NCI-H2227 (cell line): Measurements from ENCODE around the gene SMARCC1.

Source experiments
- DNase-seq: peaks from one replicate; lab custom pipeline; 2025; ENCODE audit not compliant: unreplicated experiment; lab: John Stamatoyannopoulos, UW

The SMARCC1 gene

DNA sequence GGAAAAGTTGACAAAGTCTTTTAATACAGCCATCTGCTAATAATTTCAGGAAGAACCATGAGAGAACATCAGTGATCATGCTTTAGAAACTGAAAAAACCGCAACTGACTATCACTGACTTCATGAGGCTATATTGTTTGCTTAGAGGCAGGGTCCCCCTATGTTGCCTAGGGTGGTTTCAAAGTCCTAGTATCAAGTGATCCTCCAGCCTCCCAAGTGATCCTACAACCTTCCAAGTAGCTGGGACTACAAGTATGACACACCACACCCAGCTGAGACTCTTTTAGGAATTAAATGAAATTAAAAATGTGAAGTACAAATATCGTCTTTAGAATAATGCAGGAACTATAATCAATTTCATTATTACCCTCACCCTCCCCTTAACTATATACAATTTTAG, 144.8 kb downstream of the SMARCC1 start:
- DNase-seq, result no peak

DNA sequence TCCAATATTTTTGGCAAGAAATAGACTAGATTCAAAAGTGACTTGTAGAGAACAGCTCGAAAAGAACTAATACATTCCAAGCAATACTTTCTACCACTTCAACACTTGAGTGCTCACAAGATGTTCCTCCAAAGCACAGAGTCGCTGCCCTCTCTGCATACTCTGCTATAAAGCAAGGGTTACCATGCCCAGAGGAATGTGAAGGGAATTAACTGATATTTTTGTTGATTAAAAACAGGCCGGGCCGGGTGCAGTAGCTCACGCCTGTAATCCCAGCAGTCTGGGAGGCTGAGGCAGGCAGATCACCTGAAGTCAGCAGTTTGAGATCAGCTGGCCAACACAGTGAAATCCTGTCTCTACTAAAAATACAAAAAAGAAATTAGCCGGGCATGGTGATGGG, 145.5 kb downstream of the SMARCC1 start:
- no peak for DNase-seq

DNA sequence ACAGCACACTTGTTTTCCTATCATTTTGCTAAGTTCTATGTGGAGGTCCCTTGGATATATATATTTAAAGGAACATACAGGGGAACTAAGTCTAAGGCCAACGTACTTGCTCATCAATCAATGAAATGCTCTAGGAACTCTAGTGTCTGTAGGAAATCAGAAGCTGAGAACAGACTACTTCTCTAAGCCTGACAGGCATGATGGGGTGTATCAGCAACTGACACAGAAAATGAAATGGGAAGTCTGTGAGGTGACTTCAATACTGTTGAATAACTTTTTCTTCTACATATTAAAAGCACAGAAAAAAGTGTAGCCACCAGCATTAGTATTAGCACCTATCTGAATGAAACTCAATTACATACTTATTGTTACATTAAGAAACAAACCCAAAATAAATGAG, 146.2 kb downstream of the SMARCC1 start:
- no peak for DNase-seq

DNA sequence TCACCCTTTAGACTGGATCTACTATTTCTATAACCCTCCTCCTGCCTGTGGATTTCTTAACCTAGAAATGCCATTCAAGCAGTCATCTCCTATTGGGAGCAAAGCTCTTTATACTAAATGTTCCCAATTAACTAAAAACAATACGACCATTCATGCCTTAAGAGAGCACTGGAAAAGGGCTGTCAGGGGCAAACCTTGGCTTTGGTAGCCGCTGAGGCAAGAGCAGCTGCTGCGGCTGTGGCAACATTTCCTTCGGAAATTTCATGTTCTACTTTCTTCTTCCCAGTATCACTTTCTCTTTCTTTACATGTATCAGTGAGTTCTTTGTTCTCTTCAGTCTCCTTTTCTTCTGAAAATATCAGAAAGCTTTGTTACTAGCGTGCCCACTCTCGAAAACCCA, 146.7 kb downstream of the SMARCC1 start:
- no peak for DNase-seq

DNA sequence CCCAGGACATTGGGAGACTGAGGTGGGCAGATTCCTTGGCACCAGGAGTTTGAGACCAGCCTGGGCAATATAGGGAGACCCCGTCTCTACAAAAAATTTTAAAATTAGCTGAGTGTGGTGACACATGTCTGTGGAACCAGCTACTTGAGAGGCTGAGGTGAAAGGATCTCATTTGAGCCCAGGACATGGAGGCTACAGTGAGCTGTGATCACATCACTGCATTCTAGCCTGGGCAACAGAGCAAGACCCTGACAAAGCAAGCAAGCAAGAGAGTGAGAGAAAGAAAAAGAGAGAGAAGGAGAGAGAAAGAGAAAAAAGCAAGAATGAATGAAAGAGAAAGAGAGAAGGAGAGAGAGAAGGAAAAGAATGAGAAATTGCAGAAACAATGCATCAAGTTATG, 150.9 kb downstream of the SMARCC1 start:
- no peak for DNase-seq

DNA sequence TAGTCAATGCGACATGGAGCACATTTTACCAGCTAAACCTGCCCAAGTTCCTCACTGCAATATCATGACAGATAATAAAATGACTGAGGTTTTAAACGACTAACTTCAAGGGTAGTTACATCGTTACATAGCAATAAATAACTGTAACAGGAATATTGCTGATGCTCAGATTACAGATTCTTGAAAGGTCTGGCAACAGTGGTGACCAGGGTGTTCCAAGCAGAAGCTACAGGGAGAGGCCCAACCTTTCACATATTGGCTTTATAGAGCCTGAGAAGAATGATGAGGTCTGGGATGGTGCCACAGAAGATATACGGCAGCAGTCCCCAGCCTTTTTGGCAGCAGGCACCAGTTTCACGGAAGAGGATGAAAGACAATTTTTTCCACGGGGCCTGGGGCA, 151.9 kb downstream of the SMARCC1 start:
- no peak for DNase-seq

DNA sequence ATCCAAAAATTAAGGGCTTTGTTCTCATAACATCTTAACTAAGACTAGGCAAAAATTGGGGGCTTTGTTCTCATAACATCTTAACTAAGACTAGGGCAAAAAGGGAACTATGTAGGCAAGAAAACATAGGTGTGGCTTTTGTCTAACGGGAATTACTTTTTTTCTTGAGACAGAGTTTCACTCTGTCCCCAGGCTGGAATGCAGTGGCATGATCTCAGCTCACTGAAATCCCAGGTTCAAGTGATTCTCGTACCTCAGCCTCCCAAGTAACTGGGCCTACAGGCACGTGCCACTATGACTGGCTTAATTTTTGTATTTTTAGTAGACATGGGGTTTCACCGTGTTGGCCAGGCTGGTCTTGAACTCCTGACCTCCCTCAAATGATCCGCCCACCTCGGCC, 153.3 kb downstream of the SMARCC1 start:
- DNase-seq, result no peak

DNA sequence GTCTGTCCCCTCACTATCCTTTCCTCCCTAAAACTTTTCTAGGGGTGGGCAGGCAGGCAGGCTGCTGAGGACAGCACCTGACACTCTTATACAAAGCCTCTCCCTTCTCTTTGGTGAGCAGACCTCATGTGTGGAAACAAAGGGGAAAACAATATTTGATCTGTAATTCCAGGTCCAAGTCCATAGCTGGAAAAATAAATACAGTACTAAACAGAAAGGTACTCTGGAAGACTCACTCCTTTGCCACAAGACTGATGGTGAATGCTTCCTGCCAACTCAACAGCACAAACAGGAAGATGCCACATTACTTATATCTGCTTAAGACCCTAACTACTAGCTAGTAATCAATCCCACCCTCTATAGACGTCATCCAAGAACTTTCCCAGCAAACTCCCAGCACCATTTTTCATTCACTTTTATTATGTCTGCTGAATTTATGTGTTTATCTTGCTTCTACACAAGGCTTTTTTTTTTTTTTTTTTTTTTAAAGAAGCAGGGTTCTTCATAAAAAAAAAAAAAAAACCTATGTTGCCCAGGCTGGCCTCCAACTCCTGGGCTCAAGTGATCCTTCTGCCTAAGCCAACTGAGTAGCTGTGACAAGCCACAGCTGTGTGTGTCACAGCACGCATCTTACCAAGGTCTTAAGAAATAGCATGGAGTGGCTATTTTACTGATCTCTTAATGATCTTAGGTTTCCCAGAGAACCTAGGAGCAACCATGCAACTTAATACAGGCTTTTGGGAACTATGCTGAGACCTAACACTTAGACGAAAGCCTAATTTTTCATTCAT, 158.8 kb downstream of the SMARCC1 start:
- DNase-seq, result no peak

DNA sequence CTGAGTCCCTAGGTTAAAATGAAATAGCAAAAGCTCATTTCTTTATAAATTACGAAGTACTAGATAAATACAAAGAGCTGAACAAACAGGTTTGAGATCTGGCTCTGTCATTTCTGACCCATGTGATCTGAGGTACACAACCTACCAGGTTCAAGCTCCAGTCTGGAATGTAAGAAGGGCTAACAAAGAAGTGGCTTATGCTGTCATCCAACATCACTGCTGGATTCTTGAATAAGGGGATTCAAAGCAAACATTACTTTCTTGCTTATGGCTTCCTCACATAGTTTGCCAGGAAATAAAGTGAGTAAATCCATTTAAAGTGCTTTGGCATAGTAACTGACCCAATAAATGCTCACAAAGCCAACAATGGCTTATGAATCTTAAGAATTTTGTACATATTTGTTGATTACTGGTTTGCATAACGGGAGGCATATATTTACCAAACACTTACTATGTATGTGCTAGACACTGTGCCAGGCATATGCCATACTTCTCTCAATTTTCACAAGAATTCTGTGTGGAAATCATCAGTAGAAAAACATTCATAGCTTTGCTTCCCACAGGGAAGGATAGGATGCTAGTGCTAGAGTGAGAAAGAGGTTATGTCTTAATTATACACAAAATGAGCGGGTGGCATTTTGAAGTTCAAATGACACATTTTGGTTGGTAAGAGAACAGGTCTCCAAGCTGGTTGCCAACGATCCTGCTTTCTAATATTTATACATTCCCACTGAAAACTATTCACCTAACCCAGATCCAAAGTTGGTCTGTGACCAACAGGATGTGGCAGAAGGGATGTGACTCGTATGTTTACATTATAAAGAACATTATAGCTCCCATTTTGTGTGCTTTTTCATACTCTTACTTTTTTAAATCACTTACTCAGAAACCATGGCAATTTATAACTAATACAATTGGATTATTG, 164.3 kb downstream of the SMARCC1 start:
- DNase-seq, result no peak

DNA sequence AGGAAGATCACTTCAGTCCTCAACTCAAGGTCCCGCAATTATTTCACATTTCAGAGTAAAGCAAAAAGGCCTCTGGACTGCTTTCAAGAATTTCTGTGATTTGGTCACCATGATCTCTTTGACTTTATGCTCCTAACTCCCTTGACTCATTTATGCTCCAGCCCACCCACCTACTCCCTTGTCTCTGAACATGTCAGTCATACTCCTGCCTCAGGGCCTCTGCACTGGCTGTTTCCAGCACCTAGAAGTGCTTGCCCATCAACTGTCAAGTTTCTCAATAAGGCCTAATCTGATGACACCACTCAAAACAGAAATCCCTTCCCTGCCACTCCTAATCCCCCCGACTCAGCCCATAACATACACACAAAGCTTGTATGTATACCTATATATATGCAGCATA, 166.9 kb downstream of the SMARCC1 start:
- DNase-seq, result no peak

DNA sequence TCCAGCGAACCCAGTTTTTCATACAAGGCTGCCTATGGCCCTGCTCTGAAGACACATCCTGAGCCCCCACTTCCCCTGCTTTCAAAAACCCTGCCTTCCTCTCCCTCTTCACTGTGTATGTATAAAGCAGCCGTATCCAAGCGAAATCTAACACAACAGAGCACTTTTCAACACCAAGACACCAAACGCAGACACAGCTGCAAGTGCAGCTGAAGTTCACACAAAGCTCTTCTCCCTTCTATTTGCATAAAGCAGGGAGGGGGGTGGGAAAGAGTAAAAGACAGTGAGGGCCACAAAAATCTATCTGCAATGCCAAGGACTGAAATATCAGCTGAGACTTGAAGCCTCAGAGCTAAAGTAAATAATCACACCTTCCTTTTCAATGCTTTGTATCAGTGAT, 168.0 kb downstream of the SMARCC1 start:
- no peak for DNase-seq

DNA sequence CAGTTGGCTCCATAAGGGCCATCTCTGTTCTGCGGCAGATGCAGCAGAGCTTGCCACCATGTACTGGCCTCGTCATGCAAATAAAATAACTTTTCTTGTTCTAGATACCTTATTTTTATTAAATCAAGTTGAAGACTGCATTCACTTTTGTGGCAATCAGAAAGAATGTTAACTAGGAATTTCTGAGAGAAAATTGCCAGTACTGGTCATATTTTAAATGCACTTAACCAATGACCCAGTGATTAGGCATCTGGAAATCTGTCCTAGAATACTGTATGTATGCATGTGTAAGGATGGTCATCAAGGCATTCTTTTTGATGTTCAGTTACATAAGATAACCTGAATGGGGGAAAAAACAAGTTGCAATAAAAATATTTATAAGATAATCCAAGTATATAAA, 168.8 kb downstream of the SMARCC1 start:
- DNase-seq, result no peak

DNA sequence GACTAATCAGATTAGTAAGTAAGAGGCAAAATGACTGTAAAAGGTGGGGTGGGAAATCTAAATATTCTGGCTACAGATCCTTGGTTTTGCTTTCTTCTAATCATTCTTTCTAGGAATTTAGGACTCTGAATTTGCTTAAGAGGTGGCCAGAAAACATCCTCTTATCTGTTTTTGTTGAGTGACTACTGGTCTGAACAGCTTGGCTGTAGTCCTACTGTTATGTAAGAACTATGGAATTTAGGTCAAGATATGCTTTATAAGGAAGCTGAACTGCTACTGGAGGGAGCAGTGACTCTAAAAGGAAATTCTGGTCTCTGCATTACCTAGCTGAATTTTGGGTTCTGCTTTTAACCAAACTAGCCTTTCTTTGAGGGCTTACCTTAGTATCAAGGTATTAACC, 169.5 kb downstream of the SMARCC1 start:
- DNase-seq, result no peak

DNA sequence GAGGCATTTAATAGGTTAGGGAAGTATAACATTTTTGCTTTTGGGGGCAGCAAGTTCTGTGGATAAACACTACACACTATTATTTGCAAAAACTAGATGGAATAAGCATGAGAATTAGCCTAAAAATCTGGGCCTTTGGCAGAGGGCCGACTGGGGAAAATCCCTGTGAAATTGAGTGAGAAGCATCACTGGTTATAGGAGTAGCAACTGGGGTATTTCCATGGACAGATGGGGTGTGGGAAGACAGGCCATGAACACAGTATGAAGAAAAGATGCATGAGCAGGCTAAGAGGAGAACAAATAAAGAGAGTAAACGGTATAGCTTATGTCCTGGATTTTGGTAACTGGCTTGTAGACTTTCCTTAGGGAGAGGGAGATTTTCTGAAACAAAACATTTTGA, 170.1 kb downstream of the SMARCC1 start:
- DNase-seq, result no peak

DNA sequence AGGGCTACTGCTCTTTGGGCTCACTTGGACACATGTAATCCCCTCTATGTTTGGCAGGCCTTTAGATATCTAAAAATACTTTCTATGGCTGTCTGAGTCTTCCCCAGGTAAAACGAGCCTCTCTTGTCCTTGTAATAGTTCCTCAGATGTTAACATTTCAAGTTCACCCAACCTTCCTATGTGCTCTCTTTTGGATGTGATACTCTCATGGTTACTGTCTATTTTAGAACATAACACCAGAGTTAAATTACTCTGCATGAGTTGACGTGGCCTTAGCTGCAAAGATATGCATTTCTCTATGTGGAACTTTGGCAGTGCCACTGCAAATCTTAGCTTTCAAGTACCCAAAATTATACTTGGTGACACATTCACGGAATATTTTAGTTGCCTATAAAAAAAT, 171.1 kb downstream of the SMARCC1 start:
- DNase-seq, result no peak

DNA sequence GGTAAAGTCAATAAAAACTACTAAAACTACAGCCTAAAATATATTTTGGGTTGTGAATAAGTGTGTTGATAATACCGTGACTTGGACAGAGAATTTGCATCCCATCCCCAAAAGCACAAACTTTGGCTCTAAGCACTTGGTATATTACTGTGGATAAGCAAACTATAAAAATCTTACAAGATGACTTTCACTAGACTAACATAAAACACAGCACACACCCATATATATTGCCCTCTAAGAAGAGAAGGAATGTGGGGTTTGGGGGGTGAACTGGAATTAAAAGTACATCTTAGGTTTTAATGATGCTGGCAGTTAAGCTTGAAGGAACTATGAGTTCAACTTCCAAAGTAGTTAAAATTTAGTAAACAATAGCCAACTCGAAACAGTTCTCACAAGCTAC, 174.4 kb downstream of the SMARCC1 start:
- DNase-seq, result no peak

DNA sequence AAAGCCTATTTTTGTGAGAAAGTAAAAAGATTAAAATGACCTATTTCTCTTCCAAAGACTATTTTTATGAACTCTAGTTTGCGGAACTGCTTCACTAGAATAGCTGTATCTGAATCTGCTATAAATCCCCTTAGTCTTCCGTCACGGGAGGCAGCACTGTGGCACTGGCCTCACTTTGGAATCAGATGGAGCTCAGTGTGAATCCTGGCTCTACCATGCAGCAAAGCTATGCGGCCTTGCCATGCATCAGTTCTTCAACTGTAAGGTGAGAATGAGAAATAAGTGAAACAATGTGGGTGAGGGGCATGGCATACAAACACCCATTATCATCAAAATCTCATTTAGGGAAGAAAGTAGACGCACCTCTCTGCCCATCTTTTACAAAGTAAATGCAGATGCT, 175.5 kb downstream of the SMARCC1 start:
- no peak for DNase-seq

DNA sequence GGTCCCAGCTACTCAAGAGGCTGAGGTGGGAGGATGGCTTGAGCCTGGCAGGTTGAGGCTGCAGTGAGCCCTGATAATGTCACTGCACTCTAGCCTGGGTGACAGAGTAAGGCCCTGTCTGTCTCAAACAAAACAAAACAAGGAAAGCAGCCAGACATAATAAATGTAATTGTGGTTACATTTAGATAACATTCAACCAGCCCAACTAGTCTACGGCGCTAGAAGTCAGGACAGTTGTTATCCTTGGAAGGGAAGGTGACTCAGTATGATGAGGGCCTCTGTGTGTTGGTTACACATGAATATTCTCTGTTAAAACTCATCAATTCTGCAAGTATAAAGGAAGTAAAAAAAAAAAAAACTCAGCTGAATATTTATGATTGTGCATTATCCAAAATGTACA, 176.0 kb downstream of the SMARCC1 start:
- DNase-seq, result no peak

DNA sequence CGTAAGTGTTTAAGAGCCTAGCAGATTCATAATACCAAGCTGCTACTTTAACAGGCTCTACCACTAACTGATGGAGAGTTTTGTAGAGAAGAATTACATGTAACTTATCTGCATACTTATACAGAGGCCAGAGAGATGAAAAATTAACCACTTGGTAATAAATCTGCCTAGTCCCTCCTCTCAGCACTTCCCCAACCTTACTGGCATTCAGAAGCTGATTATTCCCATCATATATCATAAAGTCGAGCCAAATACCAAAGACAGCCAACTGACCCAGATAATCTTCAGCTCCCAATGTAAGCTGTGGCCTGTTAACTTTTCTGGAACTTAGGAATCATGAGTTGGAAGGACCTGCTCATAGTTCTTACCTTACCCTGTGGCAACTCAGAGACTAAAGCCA, 177.5 kb downstream of the SMARCC1 start:
- no peak for DNase-seq

DNA sequence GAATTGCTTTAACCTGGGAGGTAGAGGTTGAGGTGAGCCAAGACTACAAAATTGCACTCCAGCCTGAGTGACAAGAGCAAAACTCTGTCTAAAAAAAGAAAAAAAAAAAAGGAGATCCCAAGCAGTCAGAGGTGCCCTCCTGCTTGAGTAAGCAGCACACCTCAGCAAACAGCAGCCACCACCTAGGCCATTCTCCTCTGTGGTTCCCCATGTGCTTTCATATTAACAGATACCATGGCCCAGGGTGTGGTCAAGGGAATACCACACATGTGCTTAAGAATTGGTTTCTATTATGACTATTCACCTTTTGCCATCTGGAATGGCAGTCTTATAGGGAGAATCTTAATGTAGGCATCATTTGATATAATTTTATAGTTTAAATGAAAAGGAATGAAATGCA, 178.4 kb downstream of the SMARCC1 start:
- no peak for DNase-seq

DNA sequence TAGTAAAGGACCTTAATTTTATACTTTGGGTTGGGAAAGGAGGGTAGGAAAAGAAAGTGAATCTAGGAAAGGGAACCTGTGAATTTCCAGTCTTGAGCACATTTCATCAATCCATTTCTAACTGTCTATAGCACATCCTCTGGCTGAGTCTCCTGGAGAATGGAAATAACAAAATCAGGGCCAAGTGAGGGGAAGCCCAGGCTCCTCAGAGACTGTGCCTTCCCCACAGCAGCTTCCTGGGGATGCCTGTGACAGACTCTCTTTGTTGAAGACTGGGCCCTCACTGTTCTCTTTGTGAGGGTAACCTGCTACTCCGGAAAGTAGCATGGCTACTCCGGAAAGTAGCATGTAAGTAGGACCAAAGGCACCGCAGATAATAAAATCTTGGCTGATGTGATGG, 180.4 kb downstream of the SMARCC1 start:
- DNase-seq, result no peak

DNA sequence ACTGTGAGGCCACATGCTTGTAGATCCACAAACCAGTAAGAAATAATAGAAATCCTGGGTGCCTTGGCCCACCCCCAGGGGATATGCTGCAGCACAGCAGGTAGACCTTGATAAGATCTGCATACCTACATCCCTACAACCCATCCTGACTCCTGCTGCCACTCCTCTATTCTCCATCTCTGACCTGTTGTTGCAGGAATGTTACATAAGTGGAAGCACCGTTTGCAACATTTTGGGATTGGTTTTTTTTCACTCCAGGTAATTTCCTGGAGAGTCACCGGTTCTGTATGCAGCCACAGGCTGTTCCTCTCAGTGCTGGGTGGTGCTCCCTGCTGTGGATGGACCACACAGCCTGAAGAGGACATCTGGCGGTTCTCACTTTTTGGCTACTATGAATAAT, 186.9 kb downstream of the SMARCC1 start:
- no peak for DNase-seq
